ENCODE results near the gene KRTAP10-9. TPM values are rescaled to one million over a fixed set of nuclear protein-coding genes. Genes with fewer than 3 reads are reported as not detected.

The KRTAP10-9 gene
- polyA plus RNA-seq, 3 donors = not detected

- 83% methylated on average over 10 of the region's 12 CpGs for WGBS (ENCODE audit: insufficient coverage)
- Mint-ChIP-seq H3K36me3 (no peaks in the 10 kb centered on the region), H3K27me3 (ENCODE audit: low read depth in 3 of 3) (peaks cover 2 to 14% (median 6%) of the 10 kb centered on the region in 3 donors), H3K4me3 (no peak overlapping the region), H3K27ac (no peak overlapping the region), H3K9me3 (peaks cover 10 to 33% (median 22%) of the 10 kb centered on the region in 7 donors), H3K4me1 (no peaks in the 10 kb centered on the region)
- H3K4me3 ChIP-seq (replicated peaks in 1 of 3; ENCODE audit: low read depth in 2 of 3, low read length in 3 of 3) = no peak overlapping the region
- no peak overlapping the region for H3K9ac ChIP-seq (ENCODE audit: insufficient read depth, low read length, poor library complexity, severe bottlenecking)
- H3K79me2 ChIP-seq (ENCODE audit: insufficient read depth, low read length) = no peaks in the 10 kb centered on the region
- no peak overlapping the region for H2AFZ ChIP-seq (ENCODE audit: insufficient read depth, low read depth, low read length, poor library complexity, severe bottlenecking)
- intact Hi-C loops (cut with micrococcal nuclease) = no loop called here
- no peak for TF ChIP-seq CTCF (IDR thresholded peaks at IDR 0.05)
- no peak overlapping the region for H3K27ac ChIP-seq (ENCODE audit: low read depth in 1 of 2, low read length in 2 of 2)
- no peaks in the 10 kb centered on the region for H3K36me3 ChIP-seq (replicated peaks in 1 of 2; ENCODE audit: control insufficient read depth in 1 of 2, insufficient read depth in 2 of 2, low read length in 2 of 2)
- H3K4me2 ChIP-seq (replicated peaks; ENCODE audit: extremely low read depth, low read length, poor library complexity, severe bottlenecking) = no peak overlapping the region
- H4K20me1 ChIP-seq (ENCODE audit: insufficient read depth, low read length) = no peaks in the 10 kb centered on the region
- no peak for DNase-seq
- no peaks in the 10 kb centered on the region for H3K27me3 ChIP-seq (ENCODE audit: control insufficient read depth in 2 of 2, insufficient read depth in 2 of 2, low read length in 2 of 2)
- no peaks in the 10 kb centered on the region for H3K4me1 ChIP-seq (ENCODE audit: control insufficient read depth in 1 of 2, insufficient read depth in 2 of 2, low read length in 2 of 2)
- peaks cover 0 to 24% of the 10 kb centered on the region in 2 donors for H3K9me3 ChIP-seq (replicated peaks in 1 of 2; ENCODE audit: control insufficient read depth in 1 of 2, insufficient read depth in 1 of 2, low read length in 2 of 2)
Observed at GRCh38 chr21:44650973-44651675, 24.2 kb downstream of the KRTAP10-9 start.

- Histone ChIP-seq H3K9ac (ENCODE audit: insufficient read depth, low read length, poor library complexity, severe bottlenecking) (no peak overlapping the region), H3K4me2 (replicated peaks; ENCODE audit: extremely low read depth, low read length, poor library complexity, severe bottlenecking) (no peak overlapping the region), H3K4me1 (ENCODE audit: control insufficient read depth in 1 of 2, insufficient read depth in 2 of 2, low read length in 2 of 2) (no peaks in the 10 kb centered on the region), H3K79me2 (ENCODE audit: insufficient read depth, low read length) (no peaks in the 10 kb centered on the region), H2AFZ (ENCODE audit: insufficient read depth, low read depth, low read length, poor library complexity, severe bottlenecking) (no peak overlapping the region), H3K9me3 (replicated peaks in 1 of 2; ENCODE audit: control insufficient read depth in 1 of 2, insufficient read depth in 1 of 2, low read length in 2 of 2) (peaks cover 14 to 38% of the 10 kb centered on the region in 2 donors), H4K20me1 (ENCODE audit: insufficient read depth, low read length) (no peaks in the 10 kb centered on the region), H3K27me3 (ENCODE audit: control insufficient read depth in 2 of 2, insufficient read depth in 2 of 2, low read length in 2 of 2) (no peaks in the 10 kb centered on the region), H3K4me3 (replicated peaks in 1 of 3; ENCODE audit: low read depth in 2 of 3, low read length in 3 of 3) (no peak overlapping the region), H3K27ac (ENCODE audit: low read depth in 1 of 2, low read length in 2 of 2) (no peak overlapping the region), H3K36me3 (replicated peaks in 1 of 2; ENCODE audit: control insufficient read depth in 1 of 2, insufficient read depth in 2 of 2, low read length in 2 of 2) (no peaks in the 10 kb centered on the region)
- Mint-ChIP-seq H3K4me1 (no peaks in the 10 kb centered on the region), H3K27ac (peak overlapping the region in 1 of 7 donors; percentile 69), H3K4me3 (no peak overlapping the region), H3K36me3 (no peaks in the 10 kb centered on the region), H3K9me3 (peaks cover 23 to 46% (median 39%) of the 10 kb centered on the region in 7 donors), H3K27me3 (ENCODE audit: low read depth in 3 of 3) (peaks cover 2 to 10% (median 8%) of the 10 kb centered on the region in 3 donors)
- intact Hi-C loops (cut with micrococcal nuclease) = no loop called here
- DNase-seq = no peak
- WGBS (ENCODE audit: insufficient coverage) = 81% methylated on average over 12 of the region's 14 CpGs
- TF ChIP-seq CTCF (IDR thresholded peaks at IDR 0.05) = no peak
Observed at GRCh38 chr21:44653123-44653522, 26.2 kb downstream of the KRTAP10-9 start.

Data from CD14-positive monocyte (primary cell).